GM10266 (cell line): ENCODE measurements around the gene CFTR.

ENCODE experiments used
- DNase-seq: peaks from one replicate; pipeline ENCODE4 v3.0.0; 2012; ENCODE audit errors: extremely low spot score
- CTCF ChIP-seq: IDR thresholded peaks from 2 replicates; pipeline ENCODE4 v1.5.1; 2012; ENCODE audit warnings: mild to moderate bottlenecking, low read depth; ENCODE audit not compliant: control insufficient read depth, insufficient read depth; ENCODE audit errors: missing control alignments

Gene CFTR

GRCh38 chr7:117669818-117670217 is 190.0 kb downstream of the CFTR start:
- no peak for TF ChIP-seq CTCF
- DNase-seq, result no peak

DNA sequence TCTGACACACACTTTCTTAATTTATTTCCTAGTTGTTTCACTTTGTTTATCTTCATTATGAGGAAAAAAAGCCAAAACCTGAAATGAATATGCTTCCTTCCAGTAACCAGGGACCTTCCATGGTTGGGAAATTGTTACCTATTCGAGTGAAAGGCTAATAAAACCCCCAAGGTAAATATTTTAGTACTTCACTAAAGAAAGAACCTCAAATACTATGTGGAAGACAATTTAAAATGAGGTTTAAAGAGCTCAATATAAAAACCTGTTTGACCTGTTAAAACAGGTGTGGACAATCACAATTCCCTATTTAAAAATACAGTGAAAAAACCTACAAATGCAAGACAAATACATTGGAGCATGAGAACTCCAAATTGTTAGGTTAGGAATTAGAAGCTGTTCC is 192.6 kb downstream of the CFTR start:
- DNase-seq, result no peak
- TF ChIP-seq CTCF, result no peak

DNA sequence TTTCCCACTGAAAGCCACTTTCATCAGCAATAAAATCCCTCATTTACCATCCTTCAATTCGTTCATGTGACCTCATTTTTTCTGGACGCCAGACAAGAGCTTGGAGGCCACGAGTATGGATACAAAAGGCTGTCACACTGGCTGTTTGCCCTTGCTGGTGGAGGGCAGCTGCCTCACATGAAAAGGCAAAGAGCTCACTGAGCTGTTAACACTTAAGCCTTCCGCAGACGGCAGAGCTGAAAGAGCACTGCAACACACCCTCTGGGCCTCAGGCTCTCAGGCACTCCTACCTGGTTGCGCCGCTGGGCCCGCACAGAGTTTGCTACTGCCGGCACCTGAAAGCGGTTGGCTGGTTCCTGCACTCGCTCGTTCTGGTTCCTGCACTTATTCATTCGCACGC is 193.5 kb downstream of the CFTR start:
- no peak for DNase-seq
- no peak for TF ChIP-seq CTCF

GRCh38 chr7:117673839-117674238 is 194.0 kb downstream of the CFTR start:
- TF ChIP-seq CTCF, result peak; percentile 41
- peak; percentile 28 for DNase-seq

DNA sequence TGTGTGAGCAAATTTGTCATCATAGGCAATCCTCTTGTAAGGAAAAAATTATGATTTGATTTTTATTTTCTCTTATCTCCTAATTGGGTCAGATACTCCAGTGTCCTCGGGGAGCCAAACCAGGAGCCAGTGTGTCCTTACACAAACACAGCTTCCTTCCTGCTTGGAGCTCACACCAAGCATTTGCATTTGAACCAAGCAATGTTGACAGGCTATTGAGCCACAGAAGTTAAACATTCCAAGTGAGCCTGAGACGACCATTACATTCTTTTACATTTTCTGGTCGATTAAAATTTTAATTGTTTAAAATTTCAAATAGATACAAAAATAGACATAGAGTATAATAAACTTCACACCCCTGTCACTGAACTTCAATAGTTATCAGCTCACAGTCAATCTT is 194.8 kb downstream of the CFTR start:
- DNase-seq, result no peak
- TF ChIP-seq CTCF, result no peak

DNA sequence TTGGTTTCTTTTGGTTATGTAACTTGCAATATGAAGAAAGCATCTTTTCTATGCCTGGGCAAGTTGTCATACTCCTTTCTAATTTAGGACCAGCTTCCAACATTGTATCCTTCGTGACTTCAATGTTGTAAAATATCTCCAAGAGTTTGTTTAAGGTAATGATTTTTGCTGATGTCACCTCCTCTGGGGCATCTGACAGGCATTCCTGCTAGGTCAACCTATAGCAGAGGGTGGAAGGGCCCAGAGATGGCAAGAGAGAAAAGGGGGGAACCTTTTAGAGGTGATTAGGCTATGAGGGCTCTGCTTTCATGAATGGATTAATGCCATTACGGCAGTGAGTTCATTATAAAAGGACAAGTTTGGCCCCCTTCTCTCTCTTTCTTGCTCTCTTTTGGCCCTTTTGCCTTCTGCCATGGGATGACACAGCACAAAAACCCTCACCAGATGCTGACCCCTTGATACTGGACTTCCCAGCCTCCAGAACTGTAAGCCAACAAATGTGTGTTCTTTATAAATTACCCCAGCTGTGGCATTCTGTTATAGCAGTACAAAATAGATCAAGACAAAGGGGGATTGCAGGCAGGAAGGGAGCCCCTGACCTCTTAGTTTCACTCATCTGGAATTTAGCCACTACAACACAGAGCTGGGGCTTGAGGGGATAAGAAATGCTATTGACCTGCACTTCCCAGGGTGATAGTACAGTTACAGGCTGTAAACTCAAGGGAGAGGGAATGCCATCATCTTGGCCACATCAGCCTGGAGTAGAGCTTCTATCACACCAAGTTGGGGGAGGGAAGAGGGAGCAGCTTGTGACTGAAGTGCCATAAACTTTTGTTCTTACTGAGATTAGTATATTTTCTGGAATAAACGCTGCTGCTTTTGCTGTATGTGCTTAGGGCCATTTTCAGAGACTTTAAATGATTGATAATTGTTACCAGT is 195.9 kb downstream of the CFTR start:
- TF ChIP-seq CTCF, result no peak
- DNase-seq, result no peak

- no peak for TF ChIP-seq CTCF
- DNase-seq, result no peak
These were observed 199.3 kb downstream of the CFTR start for GRCh38 chr7:117679120-117679519.
